Hepatocyte (in vitro differentiated cells): ENCODE results near the gene CDK4. TPM values are rescaled to one million over a fixed set of nuclear protein-coding genes. Genes with fewer than 3 reads are reported as not detected.
A peak's percentile ranks its signal among the peaks of the same experiment; 100 is the strongest.

Experiments used
- DNase-seq: peaks from one replicate; pipeline ENCODE4 v3.0.0-alpha.2; 2016; ENCODE audit warnings: low spot score
- H2AFZ ChIP-seq: fragments of 200-600 bp; sonication (generic); 2 replicates; pipeline ENCODE4 v1.6.0; 2016; ENCODE audit warnings: antibody characterized with exemption, mild to moderate bottlenecking
- H3K27ac ChIP-seq: fragments of 200-600 bp; sonication (generic); 2 replicates; pipeline ENCODE4 v1.5.1; 2016; ENCODE audit warnings: mild to moderate bottlenecking
- H3K27me3 ChIP-seq: fragments of 200-600 bp; sonication (generic); 2 replicates; pipeline ENCODE4 v1.6.1; 2016
- H3K36me3 ChIP-seq: fragments of 200-600 bp; sonication (generic); replicated peaks from 2 replicates; pipeline ENCODE4 v1.5.1; 2016; ENCODE audit warnings: low read depth; ENCODE audit not compliant: insufficient read depth
- H3K4me1 ChIP-seq: fragments of 200-600 bp; sonication (generic); 2 replicates; pipeline ENCODE4 v1.5.1; 2016; ENCODE audit warnings: mild to moderate bottlenecking, moderate library complexity; ENCODE audit not compliant: insufficient read depth
- H3K4me2 ChIP-seq: fragments of 200-600 bp; sonication (generic); 2 replicates; pipeline ENCODE4 v1.6.0; 2016
- H3K4me3 ChIP-seq: fragments of 200-600 bp; sonication (generic); 2 replicates; pipeline ENCODE4 v1.5.1; 2016; ENCODE audit warnings: mild to moderate bottlenecking
- H3K79me2 ChIP-seq: fragments of 200-600 bp; sonication (generic); 2 replicates; pipeline ENCODE4 v1.6.0; 2017; ENCODE audit warnings: mild to moderate bottlenecking
- H3K9me2 ChIP-seq: fragments of 200-600 bp; sonication (generic); replicated peaks from 2 replicates; pipeline ENCODE4 v1.6.0; 2017; ENCODE audit warnings: mild to moderate bottlenecking; ENCODE audit not compliant: insufficient read depth
- H3K9me3 ChIP-seq: fragments of 200-600 bp; sonication (generic); 2 replicates; pipeline ENCODE4 v1.5.1; 2016; ENCODE audit warnings: low read depth, mild to moderate bottlenecking
- H4K20me1 ChIP-seq: fragments of 200-600 bp; sonication (generic); 2 replicates; pipeline ENCODE4 v1.6.0; 2016; ENCODE audit warnings: mild to moderate bottlenecking; ENCODE audit not compliant: insufficient read depth, poor library complexity, severe bottlenecking
- CTCF ChIP-seq: fragments of 200-600 bp; sonication (generic); IDR thresholded peaks from 2 replicates; pipeline ENCODE4 v1.5.1; 2016; ENCODE audit warnings: antibody characterized with exemption, mild to moderate bottlenecking; ENCODE audit not compliant: poor library complexity
- EZH2 ChIP-seq: fragments of 200-600 bp; sonication (generic); IDR thresholded peaks from 2 replicates; pipeline ENCODE4 v1.6.1; 2016; ENCODE audit warnings: antibody characterized with exemption, mild to moderate bottlenecking, borderline replicate concordance
- EZH2phosphoT487 ChIP-seq: fragments of 200-600 bp; sonication (generic); IDR thresholded peaks from one replicate; pipeline ENCODE4 v1.6.1; 2018; ENCODE audit warnings: antibody characterized with exemption, mild to moderate bottlenecking, low read depth, moderate library complexity; ENCODE audit not compliant: unreplicated experiment, severe bottlenecking
- WGBS: methylation state at CpG from one replicate; pipeline ENCODE4 v1.1.6; 2016; ENCODE audit warnings: low lambda C conversion rate; ENCODE audit errors: missing lambda C conversion rate; 5-methylcytosine and 5-hydroxymethylcytosine counted together
- polyA plus RNA-seq: library from polyadenylated mRNA; unstranded; fragments of >200 nt; fragmentation: Nextera tagmentation; extraction: Ambion mirVana; gene quantifications from 2 replicates; pipeline ENCODE4 v1.2.1, GENCODE V29; 2016
- total RNA-seq: library from RNA; depleted of rRNA; stranded (reverse); fragments of >200 nt; gene quantifications from 2 replicates; pipeline ENCODE4 v1.2.3, GENCODE V29; 2014

The CDK4 gene
- total and polyA plus RNA-seq, 2 experiments from 2014 or later = 306 to 308 TPM

GRCh38 chr12:57770734-57771133, 18.6 kb upstream of the CDK4 start:
- Histone ChIP-seq H3K4me3 (no peak overlapping the region), H3K4me2 (peak overlapping the region; percentile 91), H2AFZ (no peak overlapping the region), H3K9me2 (no peaks in the 10 kb centered on the region), H4K20me1 (no peaks in the 10 kb centered on the region), H3K27ac (peak overlapping the region; percentile 90), H3K9me3 (no peaks in the 10 kb centered on the region), H3K4me1 (peaks cover 21% of the 10 kb centered on the region), H3K36me3 (no peaks in the 10 kb centered on the region), H3K79me2 (peaks cover 14% of the 10 kb centered on the region), H3K27me3 (peaks cover 22% of the 10 kb centered on the region)
- no peak for DNase-seq
- TF ChIP-seq EZH2phosphoT487 = no peak
- no peak for TF ChIP-seq EZH2
- WGBS = 91% methylated on average over 4 of the region's 4 CpGs

GRCh38 chr12:57769594-57769993, 17.5 kb upstream of the CDK4 start:
- DNase-seq = no peak
- Histone ChIP-seq H3K9me3 (no peaks in the 10 kb centered on the region), H3K27me3 (peaks cover 33% of the 10 kb centered on the region), H3K36me3 (no peaks in the 10 kb centered on the region), H3K4me1 (peaks cover 31% of the 10 kb centered on the region), H3K4me2 (no peak overlapping the region), H4K20me1 (no peaks in the 10 kb centered on the region), H3K4me3 (no peak overlapping the region), H2AFZ (no peak overlapping the region), H3K27ac (no peak overlapping the region), H3K79me2 (peaks cover 14% of the 10 kb centered on the region), H3K9me2 (no peaks in the 10 kb centered on the region)
- WGBS = 94% methylated on average over 11 of the region's 11 CpGs
- no peak for TF ChIP-seq EZH2
- TF ChIP-seq EZH2phosphoT487 = no peak
- TF ChIP-seq CTCF = no peak

GRCh38 chr12:57767876-57768275, 15.8 kb upstream of the CDK4 start:
- Histone ChIP-seq H3K9me2 (no peaks in the 10 kb centered on the region), H3K4me3 (no peak overlapping the region), H2AFZ (no peak overlapping the region), H3K27ac (no peak overlapping the region), H3K36me3 (no peaks in the 10 kb centered on the region), H4K20me1 (no peaks in the 10 kb centered on the region), H3K4me2 (no peak overlapping the region), H3K27me3 (peaks cover 51% of the 10 kb centered on the region), H3K4me1 (peaks cover 28% of the 10 kb centered on the region), H3K79me2 (peaks cover 10% of the 10 kb centered on the region), H3K9me3 (no peaks in the 10 kb centered on the region)
- TF ChIP-seq EZH2phosphoT487 = no peak
- no peak for TF ChIP-seq EZH2
- TF ChIP-seq CTCF = no peak
- no peak for DNase-seq
- WGBS = 91% methylated on average over 3 of the region's 3 CpGs

GRCh38 chr12:57767305-57767698, 15.2 kb upstream of the CDK4 start:
- Histone ChIP-seq H3K36me3 (no peaks in the 10 kb centered on the region), H3K4me1 (peaks cover 28% of the 10 kb centered on the region), H2AFZ (no peak overlapping the region), H4K20me1 (no peaks in the 10 kb centered on the region), H3K27me3 (peaks cover 53% of the 10 kb centered on the region), H3K79me2 (peaks cover 10% of the 10 kb centered on the region), H3K4me3 (no peak overlapping the region), H3K9me2 (no peaks in the 10 kb centered on the region), H3K9me3 (no peaks in the 10 kb centered on the region), H3K4me2 (peak overlapping the region; percentile 96), H3K27ac (no peak overlapping the region)
- TF ChIP-seq EZH2phosphoT487 (no peak), CTCF (no peak), EZH2 (no peak)
- DNase-seq = no peak
